A549 treated with DMSO at 1 μM for 4 hours (cell line): Measurements from ENCODE around the gene NEUROD4. TPM values are rescaled to one million over a fixed set of nuclear protein-coding genes. Genes with fewer than 3 reads are reported as not detected.

Experiments used
- total RNA-seq: library from RNA; stranded (reverse); fragments of 200-300 nt; extraction: Qiagen RNA extraction; gene quantifications from 5 replicates; pipeline ENCODE4 v1.2.3, GENCODE V29; 2022; ENCODE audit warnings: low read depth

Gene NEUROD4, protein sequence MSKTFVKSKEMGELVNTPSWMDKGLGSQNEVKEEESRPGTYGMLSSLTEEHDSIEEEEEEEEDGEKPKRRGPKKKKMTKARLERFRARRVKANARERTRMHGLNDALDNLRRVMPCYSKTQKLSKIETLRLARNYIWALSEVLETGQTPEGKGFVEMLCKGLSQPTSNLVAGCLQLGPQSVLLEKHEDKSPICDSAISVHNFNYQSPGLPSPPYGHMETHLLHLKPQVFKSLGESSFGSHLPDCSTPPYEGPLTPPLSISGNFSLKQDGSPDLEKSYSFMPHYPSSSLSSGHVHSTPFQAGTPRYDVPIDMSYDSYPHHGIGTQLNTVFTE
- not detected in 5 replicates for total RNA-seq

DNA sequence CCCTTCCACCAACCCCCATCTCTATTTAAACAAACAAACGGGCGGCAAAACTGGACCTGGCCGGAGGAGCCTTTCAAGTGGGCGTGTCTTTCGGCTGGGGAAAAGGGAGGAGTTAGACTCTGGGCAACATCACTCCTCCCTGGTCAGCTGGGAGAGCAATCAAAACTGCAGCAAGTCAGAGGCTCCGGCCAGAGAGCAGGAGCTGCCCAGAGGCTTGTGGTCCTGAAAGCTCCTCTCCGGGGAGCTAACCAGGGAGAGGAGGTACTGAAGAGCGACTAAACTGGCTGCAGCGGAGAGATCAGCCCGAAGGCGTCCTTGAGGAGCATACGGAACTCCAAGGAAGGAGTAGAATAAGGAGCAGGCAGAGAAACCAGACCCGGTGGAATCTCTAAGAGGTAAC is at the start of gene NEUROD4:
Gene NEUROD4, plus strand, starts transcription at position 191 of the 400 bp plus-strand sequence. CDS start 6,466 bp downstream, outside the sequence.

DNA sequence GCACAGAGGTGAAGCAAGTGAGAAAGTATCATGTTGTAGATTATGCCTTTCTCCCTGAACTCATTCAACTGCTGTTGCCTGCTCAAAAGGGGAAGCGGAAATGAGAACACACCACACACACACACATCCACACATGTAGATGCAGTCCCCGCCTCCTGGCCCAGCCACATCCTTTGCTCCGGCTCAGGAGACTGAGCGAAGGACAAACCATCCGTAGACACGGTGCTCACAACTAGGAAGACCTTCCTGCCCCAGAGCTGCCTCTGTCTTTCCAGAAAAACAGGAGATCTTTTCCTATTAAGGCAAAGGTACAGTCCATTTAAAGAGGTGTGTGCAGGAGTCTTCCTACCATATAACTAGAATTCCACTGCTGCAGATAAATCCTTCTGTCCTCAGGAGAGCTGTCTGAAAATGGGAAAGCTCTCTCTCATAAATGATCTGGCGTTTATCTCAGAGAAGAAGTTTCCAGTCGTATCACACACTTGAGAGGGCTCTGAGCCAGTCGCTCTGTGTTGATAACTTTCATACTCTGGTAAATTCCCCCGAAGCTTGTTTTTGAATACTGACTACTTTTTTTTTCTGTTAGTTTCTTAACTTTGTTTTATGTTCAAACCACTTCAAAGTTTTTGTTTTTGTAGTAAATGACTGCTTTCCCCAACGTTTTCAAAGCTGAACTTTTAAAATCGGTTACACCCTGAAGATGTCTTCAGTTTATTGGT is 35.0 kb upstream of the NEUROD4 start, which contains the start of gene TESPA1:
Gene TESPA1, minus strand, starts transcription at position 105 of the 719 bp plus-strand sequence. CDS start 10,200 bp downstream, outside the sequence.

Other genes starting within 250 kb of the NEUROD4 start
- not detected in 5 replicates for gene MUCL1, start 165.5 kb upstream of the NEUROD4 start, total RNA-seq
- not detected in 5 replicates for gene TESPA1, start 35.2 kb upstream of the NEUROD4 start, total RNA-seq
- gene OR9K2, start 106.4 kb downstream of the NEUROD4 start, total RNA-seq: not detected in 5 replicates
- not detected in 5 replicates for gene OR10A7, start 201.1 kb downstream of the NEUROD4 start, total RNA-seq
- gene OR6C74, start 224.6 kb downstream of the NEUROD4 start, total RNA-seq: not detected in 5 replicates